Caco-2 (cell line): ENCODE measurements around the gene EPG5. TPM values are rescaled to one million over a fixed set of nuclear protein-coding genes. Genes with fewer than 3 reads are reported as not detected.

Source experiments
- BruUV-seq: library from RNA; stranded (reverse); fragments of 400-500 nt; replicated peaks from 2 replicates; lab custom pipeline; 2021; lab: Mats Ljungman, UMichigan
- CTCF ChIA-PET: fragments of 300-600 bp; sonication (Branson Sonifier 250); formaldehyde crosslinking; loops from one replicate; lab custom pipeline; 2022; ENCODE audit warnings: antibody characterized with exemption; lab: Charles Lee
- POLR2A ChIA-PET: fragments of 300-600 bp; sonication (Branson Sonifier 250); formaldehyde crosslinking; loops from one replicate; lab custom pipeline; 2022; ENCODE audit warnings: antibody characterized with exemption; lab: Charles Lee
- DNase-seq, 2 experiments: peaks; one replicate each; pipeline versions ENCODE4 v3.0.0 to v3.0.0-alpha.2; 2020 to 2022
- H3K27me3 ChIP-seq: replicated peaks from 2 replicates; pipeline ENCODE4 v1.6.0; 2011; ENCODE audit warnings: low read length; ENCODE audit not compliant: control insufficient read depth, insufficient read depth
- H3K36me3 ChIP-seq: 2 replicates; pipeline ENCODE4 v1.5.1; 2011; ENCODE audit warnings: low read length; ENCODE audit not compliant: control insufficient read depth, insufficient read depth
- H3K4me1 ChIP-seq: fragments of 250-450 bp; sonication (Bioruptor Pico); 2 replicates; pipeline ENCODE4 v1.5.1; 2020; ENCODE audit warnings: mild to moderate bottlenecking
- H3K4me3 ChIP-seq: 2 replicates; pipeline ENCODE4 v1.5.1; 2011; ENCODE audit warnings: low read depth, mild to moderate bottlenecking, control low read depth, low read length
- H3K9me3 ChIP-seq: fragments of 250-450 bp; sonication (Bioruptor Pico); 2 replicates; pipeline ENCODE4 v1.5.1; 2020; ENCODE audit warnings: mild to moderate bottlenecking, moderate library complexity
- H3K27ac Mint-ChIP-seq: one replicate; pipeline ENCODE4 v1.8.0; 2022; ENCODE audit warnings: mixed read lengths; ENCODE audit not compliant: unreplicated experiment
- H3K27me3 Mint-ChIP-seq: one replicate; pipeline ENCODE4 v1.8.0; 2022; ENCODE audit warnings: mixed read lengths; ENCODE audit not compliant: insufficient read depth, unreplicated experiment
- H3K36me3 Mint-ChIP-seq: one replicate; pipeline ENCODE4 v1.8.0; 2022; ENCODE audit warnings: mild to moderate bottlenecking, mixed read lengths; ENCODE audit not compliant: insufficient read depth, unreplicated experiment
- H3K4me1 Mint-ChIP-seq: one replicate; pipeline ENCODE4 v1.8.0; 2022; ENCODE audit warnings: low read depth, mixed read lengths; ENCODE audit not compliant: unreplicated experiment
- H3K4me3 Mint-ChIP-seq: one replicate; pipeline ENCODE4 v1.8.0; 2022; ENCODE audit warnings: mild to moderate bottlenecking, moderate library complexity, mixed read lengths; ENCODE audit not compliant: unreplicated experiment
- H3K9me3 Mint-ChIP-seq: one replicate; pipeline ENCODE4 v1.8.0; 2022; ENCODE audit warnings: mixed read lengths; ENCODE audit not compliant: unreplicated experiment
- intact Hi-C: fragments of 100-400 bp; cut with micrococcal nuclease; formaldehyde crosslinking; loops from one replicate; pipeline ENCODE4 v1.10.0; 2022; ENCODE audit not compliant: unreplicated experiment
- total RNA-seq: library from RNA; stranded (reverse); gene quantifications from 2 replicates; pipeline ENCODE4 v1.2.3, GENCODE V29; 2022
- TF ChIP-seq, protein P1 (sequence below), 2 experiments: fragments of 200-600 bp in 1 of 2; IDR thresholded peaks; 1 replicate in 1 of 2; 2 replicates in 1 of 2; pipeline versions ENCODE4 v1.5.1 to v1.8.0; 2011 to 2022; ENCODE audit warnings: antibody characterized with exemption in 1 of 2, control low read depth in 1 of 2, inconsistent platforms in 1 of 2, low read depth in 1 of 2, low read length in 1 of 2, mild to moderate bottlenecking in 1 of 2, moderate library complexity in 1 of 2; ENCODE audit not compliant: insufficient read depth in 1 of 2, severe bottlenecking in 1 of 2, unreplicated experiment in 1 of 2

EPG5 gene
- total RNA-seq, 1 experiment from 2014 or later = 12.0 TPM

DNA sequence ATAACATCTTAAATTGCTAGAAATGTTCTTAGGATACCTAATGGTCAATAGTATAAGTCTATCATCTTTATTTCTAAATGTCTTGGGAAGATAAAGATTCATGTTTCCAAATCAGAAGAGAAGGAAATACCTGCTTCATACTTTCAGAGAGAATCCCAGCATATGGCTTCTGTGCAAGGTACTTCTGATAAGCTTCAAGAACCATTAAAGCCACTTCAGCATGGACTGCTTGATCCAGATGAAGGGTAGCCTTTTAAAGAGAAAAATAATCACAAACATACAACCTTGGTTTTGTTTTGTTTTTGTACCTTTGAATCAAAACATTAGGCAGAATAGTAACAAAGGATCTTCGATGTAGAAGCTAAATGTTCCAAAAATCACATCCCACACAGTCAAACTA lies 44.0 kb downstream of the EPG5 start:
- intact Hi-C loops = no loop called here
- Histone ChIP-seq H3K9me3 (no peaks in the 10 kb centered on the region), H3K27me3 (no peaks in the 10 kb centered on the region), H3K4me1 (no peaks in the 10 kb centered on the region), H3K4me3 (no peak overlapping the region), H3K36me3 (no peaks in the 10 kb centered on the region)
- H3K27me3 Mint-ChIP-seq = no peaks in the 10 kb centered on the region
- no peak overlapping the region for H3K27ac Mint-ChIP-seq
- POLR2A ChIA-PET = no interaction called here
- H3K4me3 Mint-ChIP-seq = no peak overlapping the region
- CTCF ChIA-PET = no interaction called here
- no peaks in the 10 kb centered on the region for H3K4me1 Mint-ChIP-seq
- TF ChIP-seq, protein P1, sequence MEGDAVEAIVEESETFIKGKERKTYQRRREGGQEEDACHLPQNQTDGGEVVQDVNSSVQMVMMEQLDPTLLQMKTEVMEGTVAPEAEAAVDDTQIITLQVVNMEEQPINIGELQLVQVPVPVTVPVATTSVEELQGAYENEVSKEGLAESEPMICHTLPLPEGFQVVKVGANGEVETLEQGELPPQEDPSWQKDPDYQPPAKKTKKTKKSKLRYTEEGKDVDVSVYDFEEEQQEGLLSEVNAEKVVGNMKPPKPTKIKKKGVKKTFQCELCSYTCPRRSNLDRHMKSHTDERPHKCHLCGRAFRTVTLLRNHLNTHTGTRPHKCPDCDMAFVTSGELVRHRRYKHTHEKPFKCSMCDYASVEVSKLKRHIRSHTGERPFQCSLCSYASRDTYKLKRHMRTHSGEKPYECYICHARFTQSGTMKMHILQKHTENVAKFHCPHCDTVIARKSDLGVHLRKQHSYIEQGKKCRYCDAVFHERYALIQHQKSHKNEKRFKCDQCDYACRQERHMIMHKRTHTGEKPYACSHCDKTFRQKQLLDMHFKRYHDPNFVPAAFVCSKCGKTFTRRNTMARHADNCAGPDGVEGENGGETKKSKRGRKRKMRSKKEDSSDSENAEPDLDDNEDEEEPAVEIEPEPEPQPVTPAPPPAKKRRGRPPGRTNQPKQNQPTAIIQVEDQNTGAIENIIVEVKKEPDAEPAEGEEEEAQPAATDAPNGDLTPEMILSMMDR (IDR thresholded peaks at IDR 0.05; ENCODE audit: insufficient read depth in 1 of 2, low read depth in 1 of 2, low read length in 1 of 2, severe bottlenecking in 1 of 2, unreplicated experiment in 1 of 2) = no peak
- DNase-seq = no peak
- no peaks in the 10 kb centered on the region for H3K9me3 Mint-ChIP-seq
- H3K36me3 Mint-ChIP-seq = no peaks in the 10 kb centered on the region
- no TSS peak for BruUV-seq

DNA sequence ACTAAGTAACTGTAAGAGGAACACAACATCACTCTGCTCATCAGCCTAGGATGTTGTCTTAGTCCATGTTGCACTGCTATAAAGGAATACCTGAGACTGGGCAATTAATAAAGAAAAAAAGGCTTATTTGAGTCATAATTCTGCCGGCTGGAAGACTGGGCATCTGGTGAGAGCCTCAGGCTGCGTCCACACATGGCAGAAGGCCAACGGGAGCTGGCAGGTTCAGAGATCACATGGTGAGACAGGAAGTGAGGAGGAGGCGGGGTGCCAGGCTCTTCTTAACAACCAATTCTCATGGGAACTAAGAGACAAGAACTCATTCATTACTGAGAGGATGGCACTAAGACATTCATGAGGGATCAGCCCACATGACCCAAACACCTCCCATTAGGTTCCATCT lies 46.8 kb downstream of the EPG5 start:
- POLR2A ChIA-PET = no interaction called here
- TF ChIP-seq, protein P1 (IDR thresholded peaks at IDR 0.05; ENCODE audit: insufficient read depth in 1 of 2, low read depth in 1 of 2, low read length in 1 of 2, severe bottlenecking in 1 of 2, unreplicated experiment in 1 of 2) = no peak
- CTCF ChIA-PET = no interaction called here

DNA sequence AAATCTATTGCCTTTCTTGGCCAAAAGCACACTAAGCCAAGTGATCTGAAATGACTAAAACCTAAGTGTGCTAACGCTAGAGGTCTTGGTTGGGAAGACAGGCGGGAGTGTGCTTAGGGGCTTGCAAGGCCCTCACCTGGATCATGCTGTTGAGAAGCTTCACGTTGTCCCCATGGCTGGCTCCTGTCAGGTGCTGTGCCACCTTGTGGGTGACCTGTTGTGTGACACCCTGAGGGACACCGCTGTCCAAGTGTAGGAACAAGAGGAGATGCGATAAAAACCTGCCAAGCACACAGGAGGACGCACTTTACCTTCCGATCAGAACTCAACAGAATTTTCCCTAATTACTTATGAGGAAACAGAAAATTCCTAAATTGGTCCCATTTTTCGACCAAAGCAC lies 50.8 kb downstream of the EPG5 start:
- Mint-ChIP-seq H3K27me3 (no peaks in the 10 kb centered on the region), H3K4me1 (no peaks in the 10 kb centered on the region), H3K4me3 (no peak overlapping the region), H3K27ac (no peak overlapping the region), H3K9me3 (no peaks in the 10 kb centered on the region), H3K36me3 (peaks cover 7% of the 10 kb centered on the region)
- no TSS peak for BruUV-seq
- peak in 1 of 2 experiments; percentile 13 for DNase-seq
- TF ChIP-seq, protein P1 (IDR thresholded peaks at IDR 0.05; ENCODE audit: insufficient read depth in 1 of 2, low read depth in 1 of 2, low read length in 1 of 2, severe bottlenecking in 1 of 2, unreplicated experiment in 1 of 2) = peak in 1 of 2 experiments; percentile 11
- Histone ChIP-seq H3K9me3 (no peaks in the 10 kb centered on the region), H3K4me3 (no peak overlapping the region), H3K27me3 (no peaks in the 10 kb centered on the region), H3K36me3 (no peaks in the 10 kb centered on the region), H3K4me1 (no peaks in the 10 kb centered on the region)
- ChIA-PET CTCF (no interaction called here), POLR2A (no interaction called here)
- intact Hi-C loops = no loop called here

More for the DNA sequence above, 46.8 kb downstream of the EPG5 start:
- no peak overlapping the region for H3K27ac Mint-ChIP-seq
- no TSS peak for BruUV-seq
- H3K36me3 Mint-ChIP-seq = no peaks in the 10 kb centered on the region
- Histone ChIP-seq H3K4me3 (no peak overlapping the region), H3K9me3 (no peaks in the 10 kb centered on the region), H3K36me3 (no peaks in the 10 kb centered on the region), H3K4me1 (no peaks in the 10 kb centered on the region), H3K27me3 (no peaks in the 10 kb centered on the region)
- H3K4me3 Mint-ChIP-seq = no peak overlapping the region
- H3K9me3 Mint-ChIP-seq = no peaks in the 10 kb centered on the region
- DNase-seq = no peak
- intact Hi-C loops = no loop called here
- no peaks in the 10 kb centered on the region for H3K4me1 Mint-ChIP-seq
- no peaks in the 10 kb centered on the region for H3K27me3 Mint-ChIP-seq
